ENCODE data around the gene TCF7L1. TPM values are rescaled to one million over a fixed set of nuclear protein-coding genes. Genes with fewer than 3 reads are reported as not detected.
"Not testable (repeated sequence)": the region's sequence is repeated elsewhere in the genome, so short reads cannot be mapped to it uniquely, and the experiment has no call there.

Gene TCF7L1
- polyA plus RNA-seq, 4 donors: 0.45 to 18.5 (median 3.2) TPM

DNA sequence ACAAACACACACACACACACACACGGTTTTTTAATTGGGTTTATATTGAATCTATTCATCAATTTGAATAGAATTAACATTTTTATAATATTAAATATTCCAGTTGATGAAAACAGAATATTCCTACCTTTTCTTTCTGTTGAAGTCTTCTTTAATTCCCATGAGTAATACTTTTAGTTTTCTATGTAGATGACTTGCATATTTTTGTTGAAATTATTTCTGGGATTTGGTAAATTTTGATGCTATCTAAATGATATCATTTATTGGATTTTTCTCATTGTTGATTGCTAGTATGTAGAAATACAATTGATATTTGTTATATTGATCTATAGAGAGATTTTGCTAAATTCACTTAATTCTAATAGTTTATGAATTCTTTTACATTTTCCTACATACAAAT is 12.8 kb upstream of the TCF7L1 start:
- H3K27me3 ChIP-seq (ENCODE audit: control insufficient read depth in 3 of 3, insufficient read depth in 3 of 3, low read length in 3 of 3): no peaks in the 10 kb centered on the region
- no peaks in the 10 kb centered on the region for H3K36me3 ChIP-seq (ENCODE audit: control insufficient read depth in 3 of 3, insufficient read depth in 2 of 3, low read depth in 1 of 3, low read length in 3 of 3)
- H3K4me3 ChIP-seq (ENCODE audit: low read depth in 1 of 3, low read length in 3 of 3): no peak overlapping the region
- no peaks in the 10 kb centered on the region for H3K4me1 ChIP-seq (ENCODE audit: control insufficient read depth in 3 of 3, insufficient read depth in 2 of 3, low read depth in 1 of 3, low read length in 2 of 3)
- WGBS, 3 donors: 40 to 61% (median 46%) methylated on average over 1 of the region's 1 CpG
- FAIRE-seq: no peak
- DNase-seq: no peak
- H3K9me3 ChIP-seq (ENCODE audit: control insufficient read depth in 2 of 2, insufficient read depth in 1 of 2, low read depth in 1 of 2, low read length in 1 of 2): no peaks in the 10 kb centered on the region
- no peak overlapping the region for H3K27ac ChIP-seq (ENCODE audit: low read depth in 1 of 3, low read length in 2 of 3)

DNA sequence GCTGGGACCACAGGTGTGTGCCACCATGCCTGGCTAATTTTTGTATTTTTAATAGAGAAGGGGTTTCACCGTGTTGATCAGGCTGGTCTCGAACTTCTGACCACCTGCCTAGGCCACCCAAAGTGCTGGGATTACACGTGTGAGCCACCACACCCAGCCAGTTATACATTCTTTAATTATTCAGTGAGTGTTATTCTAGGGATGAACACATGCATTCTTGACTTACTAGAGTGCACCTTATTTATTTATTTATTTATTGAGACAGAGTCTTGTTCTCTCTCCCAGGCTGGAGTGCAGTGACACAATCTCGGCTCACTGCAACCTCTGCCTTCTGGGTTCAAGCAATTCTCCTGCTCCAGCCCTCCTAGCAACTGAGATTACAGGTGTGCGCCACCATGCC is 6.7 kb upstream of the TCF7L1 start:
- not testable (repeated sequence) for H3K4me1 ChIP-seq (ENCODE audit: control insufficient read depth in 3 of 3, insufficient read depth in 2 of 3, low read depth in 1 of 3, low read length in 2 of 3); DNase-seq; H3K36me3 ChIP-seq (ENCODE audit: control insufficient read depth in 3 of 3, insufficient read depth in 2 of 3, low read depth in 1 of 3, low read length in 3 of 3); FAIRE-seq; H3K9me3 ChIP-seq (ENCODE audit: control insufficient read depth in 2 of 2, insufficient read depth in 1 of 2, low read depth in 1 of 2, low read length in 1 of 2); H3K27me3 ChIP-seq (ENCODE audit: control insufficient read depth in 3 of 3, insufficient read depth in 3 of 3, low read length in 3 of 3); H3K27ac ChIP-seq (ENCODE audit: low read depth in 1 of 3, low read length in 2 of 3); H3K4me3 ChIP-seq (ENCODE audit: low read depth in 1 of 3, low read length in 3 of 3)
- 78 to 85% (median 83%) methylated on average over 5 of the region's 5 CpGs for WGBS, 3 donors

DNA sequence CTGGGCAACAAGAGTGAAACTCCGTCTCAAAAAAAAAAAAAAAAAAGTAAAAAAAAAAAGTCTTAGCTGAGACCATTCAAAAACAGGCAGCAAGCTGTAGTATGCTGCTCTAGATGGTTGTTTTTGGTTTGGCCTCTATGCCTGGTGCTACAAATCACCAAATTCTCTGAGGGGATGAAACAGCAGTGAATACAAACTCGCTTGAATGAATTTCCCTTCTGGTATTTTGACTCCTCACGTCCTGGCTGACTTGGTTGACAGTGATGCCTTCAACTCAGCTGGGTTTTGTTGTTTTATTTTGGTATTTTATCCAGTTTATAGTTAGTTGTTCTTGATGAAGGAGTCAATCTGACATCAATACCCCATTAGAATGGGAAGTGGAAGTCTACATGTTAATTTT is 3.3 kb upstream of the TCF7L1 start:
- H3K36me3 ChIP-seq (ENCODE audit: control insufficient read depth in 3 of 3, insufficient read depth in 2 of 3, low read depth in 1 of 3, low read length in 3 of 3): no peaks in the 10 kb centered on the region
- peaks cover 5 to 14% (median 11%) of the 10 kb centered on the region in 3 donors for H3K27me3 ChIP-seq (ENCODE audit: control insufficient read depth in 3 of 3, insufficient read depth in 3 of 3, low read length in 3 of 3)
- H3K4me1 ChIP-seq (ENCODE audit: control insufficient read depth in 3 of 3, insufficient read depth in 2 of 3, low read depth in 1 of 3, low read length in 2 of 3): peaks cover 0 to 7% (median 0%) of the 10 kb centered on the region in 3 donors
- H3K9me3 ChIP-seq (ENCODE audit: control insufficient read depth in 2 of 2, insufficient read depth in 1 of 2, low read depth in 1 of 2, low read length in 1 of 2): no peaks in the 10 kb centered on the region
- DNase-seq (no peak), FAIRE-seq (no peak)
- no peak overlapping the region for H3K27ac ChIP-seq (ENCODE audit: low read depth in 1 of 3, low read length in 2 of 3)
- no peak overlapping the region for H3K4me3 ChIP-seq (ENCODE audit: low read depth in 1 of 3, low read length in 3 of 3)
- WGBS, 3 donors: 64 to 84% (median 69%) methylated on average over 2 to 3 of the region's 3 CpGs

DNA sequence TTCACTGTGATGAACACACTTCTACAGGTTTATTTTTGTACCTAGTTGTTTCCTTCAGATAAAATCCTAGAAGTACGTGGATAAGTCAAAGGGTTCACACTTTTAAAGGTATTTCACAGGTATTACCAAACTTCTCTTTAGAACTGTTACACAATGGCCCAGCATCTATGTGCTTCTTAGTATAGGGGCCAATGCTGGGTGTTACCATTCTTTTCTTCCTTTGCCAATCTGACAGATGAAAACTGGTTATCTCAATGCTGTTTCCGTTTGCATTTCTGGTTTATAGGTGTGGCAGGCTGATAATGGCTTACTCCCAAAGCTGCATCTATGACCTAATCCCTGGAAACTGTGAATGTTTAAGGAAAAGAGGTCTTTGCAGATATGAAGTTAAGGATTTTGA is 2.8 kb upstream of the TCF7L1 start:
- FAIRE-seq: no peak

DNA sequence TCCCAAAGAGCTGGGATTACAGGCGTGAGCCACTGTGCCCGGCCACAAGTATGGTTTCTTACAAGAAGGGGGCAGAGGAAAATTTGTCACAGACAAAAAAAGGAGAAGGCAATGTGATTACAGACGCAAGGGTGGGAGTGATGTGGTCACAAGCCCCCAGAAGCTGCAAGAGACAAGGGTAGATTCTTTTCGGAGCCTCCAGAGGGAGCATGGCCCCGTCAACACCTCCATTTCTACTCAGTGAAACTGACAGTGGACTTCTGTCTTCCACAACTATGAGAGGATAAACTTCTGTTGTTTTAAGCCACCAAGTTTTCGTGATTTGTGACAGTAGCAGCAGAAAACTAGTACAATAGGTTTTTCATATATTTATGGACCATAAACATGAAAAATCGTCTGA is 2.1 kb upstream of the TCF7L1 start:
- DNase-seq: peak in 1 of 2 donors; percentile 38
- no peak for FAIRE-seq
- Histone ChIP-seq H3K27ac (ENCODE audit: low read depth in 1 of 3, low read length in 2 of 3) (no peak overlapping the region), H3K27me3 (ENCODE audit: control insufficient read depth in 3 of 3, insufficient read depth in 3 of 3, low read length in 3 of 3) (peaks cover 5 to 15% (median 14%) of the 10 kb centered on the region in 3 donors), H3K9me3 (ENCODE audit: control insufficient read depth in 2 of 2, insufficient read depth in 1 of 2, low read depth in 1 of 2, low read length in 1 of 2) (no peaks in the 10 kb centered on the region), H3K4me1 (ENCODE audit: control insufficient read depth in 3 of 3, insufficient read depth in 2 of 3, low read depth in 1 of 3, low read length in 2 of 3) (peaks cover 0 to 15% (median 0%) of the 10 kb centered on the region in 3 donors), H3K4me3 (ENCODE audit: low read depth in 1 of 3, low read length in 3 of 3) (no peak overlapping the region), H3K36me3 (ENCODE audit: control insufficient read depth in 3 of 3, insufficient read depth in 2 of 3, low read depth in 1 of 3, low read length in 3 of 3) (peaks cover 0 to 3% (median 0%) of the 10 kb centered on the region in 3 donors)
- WGBS, 3 donors: 36 to 46% (median 44%) methylated on average over 7 of the region's 7 CpGs

More for the DNA sequence above, 2.8 kb upstream of the TCF7L1 start:
- no peaks in the 10 kb centered on the region for H3K36me3 ChIP-seq (ENCODE audit: control insufficient read depth in 3 of 3, insufficient read depth in 2 of 3, low read depth in 1 of 3, low read length in 3 of 3)
- H3K27me3 ChIP-seq (ENCODE audit: control insufficient read depth in 3 of 3, insufficient read depth in 3 of 3, low read length in 3 of 3): peaks cover 5 to 15% (median 14%) of the 10 kb centered on the region in 3 donors
- DNase-seq: no peak
- no peaks in the 10 kb centered on the region for H3K9me3 ChIP-seq (ENCODE audit: control insufficient read depth in 2 of 2, insufficient read depth in 1 of 2, low read depth in 1 of 2, low read length in 1 of 2)
- no peak overlapping the region for H3K4me3 ChIP-seq (ENCODE audit: low read depth in 1 of 3, low read length in 3 of 3)
- H3K27ac ChIP-seq (ENCODE audit: low read depth in 1 of 3, low read length in 2 of 3): no peak overlapping the region
- H3K4me1 ChIP-seq (ENCODE audit: control insufficient read depth in 3 of 3, insufficient read depth in 2 of 3, low read depth in 1 of 3, low read length in 2 of 3): peaks cover 0 to 12% (median 0%) of the 10 kb centered on the region in 3 donors
- 5 to 39% (median 35%) methylated on average over 2 of the region's 2 CpGs for WGBS, 3 donors

DNA sequence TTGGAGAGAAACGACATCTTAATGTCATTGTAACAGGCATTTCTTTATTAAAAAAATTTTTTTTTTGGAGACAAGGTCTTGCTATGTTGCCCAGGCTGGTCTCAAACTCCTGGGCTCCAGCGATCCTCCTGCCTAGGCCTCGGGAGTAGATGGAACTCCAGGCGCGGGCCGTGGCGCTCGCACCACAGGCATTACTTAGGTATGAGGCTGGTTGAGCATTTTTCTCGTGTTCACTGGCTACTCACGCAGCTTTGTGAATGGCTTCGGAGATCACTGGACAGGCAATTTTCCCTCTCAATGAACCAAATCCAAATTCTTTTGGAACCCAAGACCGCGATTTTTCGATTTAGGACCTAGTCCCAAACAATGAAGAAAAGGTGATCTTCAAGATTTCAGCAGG is 795 bp upstream of the TCF7L1 start:
- DNase-seq (no peak), FAIRE-seq (no peak)
- peaks cover 5 to 15% (median 14%) of the 10 kb centered on the region in 3 donors for H3K27me3 ChIP-seq (ENCODE audit: control insufficient read depth in 3 of 3, insufficient read depth in 3 of 3, low read length in 3 of 3)
- H3K9me3 ChIP-seq (ENCODE audit: control insufficient read depth in 2 of 2, insufficient read depth in 1 of 2, low read depth in 1 of 2, low read length in 1 of 2): no peaks in the 10 kb centered on the region
- H3K4me1 ChIP-seq (ENCODE audit: control insufficient read depth in 3 of 3, insufficient read depth in 2 of 3, low read depth in 1 of 3, low read length in 2 of 3): peaks cover 0 to 18% (median 0%) of the 10 kb centered on the region in 3 donors
- peak overlapping the region in 1 of 3 donors; percentile 67 for H3K4me3 ChIP-seq (ENCODE audit: low read depth in 1 of 3, low read length in 3 of 3)
- peaks cover 0 to 6% (median 0%) of the 10 kb centered on the region in 3 donors for H3K36me3 ChIP-seq (ENCODE audit: control insufficient read depth in 3 of 3, insufficient read depth in 2 of 3, low read depth in 1 of 3, low read length in 3 of 3)
- WGBS, 3 donors: 34 to 44% (median 41%) methylated on average over 14 of the region's 14 CpGs
- H3K27ac ChIP-seq (ENCODE audit: low read depth in 1 of 3, low read length in 2 of 3): no peak overlapping the region

DNA sequence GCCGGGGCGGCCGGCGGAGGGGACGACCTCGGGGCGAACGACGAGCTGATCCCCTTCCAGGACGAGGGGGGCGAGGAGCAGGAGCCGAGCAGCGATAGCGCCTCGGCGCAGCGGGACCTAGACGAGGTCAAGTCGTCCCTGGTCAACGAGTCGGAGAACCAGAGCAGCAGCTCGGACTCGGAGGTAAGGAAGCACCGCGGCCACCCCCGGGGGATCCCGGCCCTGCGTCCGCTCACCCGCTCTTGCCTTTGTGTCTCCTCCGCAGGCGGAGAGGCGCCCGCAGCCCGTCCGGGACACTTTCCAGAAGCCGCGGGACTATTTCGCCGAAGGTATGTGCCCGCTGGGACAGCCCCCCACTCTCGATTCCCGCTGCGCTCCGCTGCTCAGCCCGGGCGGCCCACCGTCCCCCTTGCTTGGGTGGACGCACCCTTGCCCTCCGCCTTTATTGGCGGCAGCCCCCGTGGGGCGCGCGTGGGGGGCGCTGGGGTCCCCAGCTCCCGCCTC is 611 bp downstream of the TCF7L1 start:
- FAIRE-seq: no peak
- peak overlapping the region; percentile 62 to 88 (median 68) for H3K4me3 ChIP-seq (ENCODE audit: low read depth in 1 of 3, low read length in 3 of 3)
- no peaks in the 10 kb centered on the region for H3K9me3 ChIP-seq (ENCODE audit: control insufficient read depth in 2 of 2, insufficient read depth in 1 of 2, low read depth in 1 of 2, low read length in 1 of 2)
- H3K27me3 ChIP-seq (ENCODE audit: control insufficient read depth in 3 of 3, insufficient read depth in 3 of 3, low read length in 3 of 3): peaks cover 5 to 15% (median 14%) of the 10 kb centered on the region in 3 donors
- H3K36me3 ChIP-seq (ENCODE audit: control insufficient read depth in 3 of 3, insufficient read depth in 2 of 3, low read depth in 1 of 3, low read length in 3 of 3): peaks cover 0 to 6% (median 0%) of the 10 kb centered on the region in 3 donors
- peak overlapping the region in 2 of 3 donors; percentile 58 to 61 for H3K27ac ChIP-seq (ENCODE audit: low read depth in 1 of 3, low read length in 2 of 3)
- DNase-seq: peak in 1 of 2 donors; percentile 71
- peaks cover 0 to 18% (median 0%) of the 10 kb centered on the region in 3 donors for H3K4me1 ChIP-seq (ENCODE audit: control insufficient read depth in 3 of 3, insufficient read depth in 2 of 3, low read depth in 1 of 3, low read length in 2 of 3)
- 1 to 3% (median 2%) methylated on average over 43 to 57 of the region's 57 CpGs for WGBS, 3 donors

DNA sequence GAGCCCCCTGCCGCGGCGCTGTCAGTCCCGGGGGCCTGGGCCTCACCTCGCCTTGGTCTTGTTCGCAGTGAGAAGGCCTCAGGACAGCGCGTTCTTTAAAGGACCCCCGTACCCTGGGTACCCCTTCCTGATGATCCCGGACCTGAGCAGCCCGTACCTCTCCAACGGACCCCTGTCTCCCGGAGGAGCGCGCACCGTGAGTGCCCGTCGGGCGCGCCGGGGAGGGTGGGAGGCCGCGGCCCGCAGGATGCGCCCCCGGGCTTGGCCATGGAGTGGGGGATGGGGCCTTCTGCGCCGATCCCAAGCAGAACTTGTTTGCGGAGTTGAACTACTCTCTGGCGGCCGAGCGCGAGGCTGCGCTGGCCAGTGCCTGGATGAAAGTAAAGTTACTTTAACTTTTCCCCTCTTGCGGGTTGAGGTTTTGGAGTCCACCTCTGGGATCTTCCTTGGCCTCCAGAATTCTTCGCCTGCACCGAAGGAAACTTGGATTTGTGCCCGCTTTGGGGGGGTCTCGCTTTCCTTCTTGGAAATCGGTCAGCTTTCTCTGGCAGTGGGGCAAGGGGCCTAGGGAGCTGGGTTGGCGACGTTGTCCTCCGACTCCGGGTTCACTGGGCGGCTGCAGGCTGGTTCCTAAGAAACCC is 1.2 kb downstream of the TCF7L1 start:
- H3K9me3 ChIP-seq (ENCODE audit: control insufficient read depth in 2 of 2, insufficient read depth in 1 of 2, low read depth in 1 of 2, low read length in 1 of 2): no peaks in the 10 kb centered on the region
- FAIRE-seq: no peak
- H3K4me1 ChIP-seq (ENCODE audit: control insufficient read depth in 3 of 3, insufficient read depth in 2 of 3, low read depth in 1 of 3, low read length in 2 of 3): peaks cover 0 to 18% (median 0%) of the 10 kb centered on the region in 3 donors
- WGBS, 3 donors: 4 to 7% (median 5%) methylated on average over 45 of the region's 45 CpGs
- peak in 1 of 2 donors; percentile 73 for DNase-seq
- peak overlapping the region; percentile 62 to 88 (median 68) for H3K4me3 ChIP-seq (ENCODE audit: low read depth in 1 of 3, low read length in 3 of 3)
- peaks cover 0 to 6% (median 0%) of the 10 kb centered on the region in 3 donors for H3K36me3 ChIP-seq (ENCODE audit: control insufficient read depth in 3 of 3, insufficient read depth in 2 of 3, low read depth in 1 of 3, low read length in 3 of 3)
- peak overlapping the region in 1 of 3 donors; percentile 1 for H3K27ac ChIP-seq (ENCODE audit: low read depth in 1 of 3, low read length in 2 of 3)
- H3K27me3 ChIP-seq (ENCODE audit: control insufficient read depth in 3 of 3, insufficient read depth in 3 of 3, low read length in 3 of 3): peaks cover 5 to 15% (median 14%) of the 10 kb centered on the region in 3 donors
